Left colon (tissue), 2 donors: ENCODE data around the gene FGGY. TPM values are rescaled to one million over a fixed set of nuclear protein-coding genes. Genes with fewer than 3 reads are reported as not detected.
"Not testable (repeated sequence)": the region's sequence is repeated elsewhere in the genome, so short reads cannot be mapped to it uniquely, and the experiment has no call there.

Experiments used
- ATAC-seq: fragments of 200-7000 bp; cut with Tn5 transposase; one replicate; pipeline ENCODE4 v1.9.1; 2020; ENCODE audit warnings: mild to moderate bottlenecking, moderate library complexity
- DNase-seq, 2 donors: peaks; one replicate each; pipeline ENCODE4 v3.0.0-alpha.2; 2020
- intact Hi-C, 2 donors: fragments of 100-400 bp; cut with DNase I in 1 of 2; cut with micrococcal nuclease in 1 of 2; formaldehyde crosslinking; loops; one replicate each; pipeline versions ENCODE4 v1.11.2 to v1.14.0; 2022; cut with DNase I, micrococcal nuclease
- total RNA-seq, 2 donors: library from RNA; stranded (reverse); fragmentation: NEBNext Ultra II Directional; extraction: Animal tissue kit (Norgen Biotek cat#: 25700); gene quantifications; one replicate each; pipeline ENCODE4 v1.2.1, GENCODE V29; 2021
- donor health status: DM: no; HTN: no; CAD: no.
- donor health status: DM: yes; HTN: yes; CAD: no.

The FGGY gene
- total RNA-seq, 2 donors from 2014 or later: 17.3 to 24.1 TPM

DNA sequence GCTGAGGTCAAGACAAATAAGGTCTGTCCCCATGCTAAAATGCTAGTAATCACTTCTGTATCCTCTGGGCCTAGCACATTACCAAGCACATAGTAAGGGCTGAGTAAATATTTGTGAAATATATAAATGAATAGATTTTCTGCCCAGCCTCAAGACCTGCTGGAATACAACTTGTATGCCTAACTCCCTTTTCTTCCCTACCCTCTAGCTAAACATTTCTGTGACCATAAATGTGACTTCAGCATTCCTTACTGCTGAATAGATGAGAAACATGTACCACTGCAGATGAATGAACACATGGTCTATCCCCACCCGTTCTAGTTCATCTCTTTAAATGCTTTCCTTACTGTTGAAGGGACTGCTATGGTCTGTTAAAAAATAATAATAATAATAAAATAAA lies 308.9 kb downstream of the FGGY start:
- ATAC-seq (peak; percentile 51), DNase-seq (no peak)
- intact Hi-C loops: no loop called here

DNA sequence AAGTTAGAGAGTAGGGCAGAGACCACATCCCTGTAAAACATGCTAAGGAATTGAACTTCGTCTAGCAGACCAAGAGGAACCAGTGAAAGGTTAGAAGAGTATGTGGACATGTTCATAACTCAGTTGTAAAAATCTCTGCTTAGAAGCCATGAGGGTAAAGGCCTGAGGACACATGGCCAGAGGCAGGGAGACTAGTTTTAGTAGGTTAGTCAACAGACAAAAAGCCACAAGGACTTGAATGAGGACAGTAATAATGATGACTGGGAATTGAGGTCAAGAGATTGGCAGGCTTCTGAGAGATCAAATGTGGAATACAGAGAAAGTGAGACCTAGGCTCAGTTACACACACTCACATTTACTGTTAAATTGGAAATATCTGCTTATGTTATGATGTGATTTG lies 312.4 kb downstream of the FGGY start:
- DNase-seq: no peak
- ATAC-seq: no peak
- intact Hi-C loops: no loop called here

DNA sequence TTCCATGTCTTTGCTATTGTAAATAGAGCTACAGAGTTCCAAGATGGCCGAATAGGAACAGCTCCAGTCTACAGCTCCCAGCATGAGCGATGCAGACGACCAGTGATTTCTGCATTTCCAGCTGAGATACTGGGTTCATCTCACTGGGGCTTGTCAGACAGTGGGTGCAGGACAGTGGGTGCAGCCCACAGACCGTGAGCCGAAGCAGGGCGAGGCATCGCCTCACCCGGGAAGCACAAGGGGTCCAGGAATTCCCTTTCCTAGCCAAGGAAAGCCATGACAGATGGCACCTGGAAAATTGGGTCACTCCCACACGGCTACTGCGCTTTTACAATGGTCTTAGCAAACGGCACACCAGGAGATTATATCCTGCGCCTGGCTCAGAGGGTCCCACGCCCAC lies 313.6 kb downstream of the FGGY start:
- ATAC-seq, DNase-seq, intact Hi-C loops: not testable (repeated sequence)

DNA sequence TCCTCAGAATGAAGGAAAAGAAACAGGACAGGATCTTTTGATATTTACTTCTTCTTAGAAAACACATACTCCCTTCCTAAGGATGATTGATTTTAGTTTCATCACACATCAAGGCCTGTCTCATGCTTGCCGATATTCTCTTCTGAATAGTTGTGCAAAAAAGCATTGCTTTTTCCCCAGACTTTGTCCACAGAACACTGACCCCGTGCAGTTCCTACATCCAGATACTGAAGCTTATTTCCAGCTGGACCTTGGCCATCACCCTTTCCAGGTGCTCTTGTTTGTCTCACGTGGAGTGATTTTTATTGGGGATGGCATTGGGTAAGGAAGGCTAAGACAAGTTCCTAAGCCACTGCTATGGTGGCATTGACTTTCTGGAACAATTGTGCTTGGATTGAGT lies 320.5 kb downstream of the FGGY start:
- no peak for ATAC-seq
- intact Hi-C loops: no loop called here
- no peak for DNase-seq

DNA sequence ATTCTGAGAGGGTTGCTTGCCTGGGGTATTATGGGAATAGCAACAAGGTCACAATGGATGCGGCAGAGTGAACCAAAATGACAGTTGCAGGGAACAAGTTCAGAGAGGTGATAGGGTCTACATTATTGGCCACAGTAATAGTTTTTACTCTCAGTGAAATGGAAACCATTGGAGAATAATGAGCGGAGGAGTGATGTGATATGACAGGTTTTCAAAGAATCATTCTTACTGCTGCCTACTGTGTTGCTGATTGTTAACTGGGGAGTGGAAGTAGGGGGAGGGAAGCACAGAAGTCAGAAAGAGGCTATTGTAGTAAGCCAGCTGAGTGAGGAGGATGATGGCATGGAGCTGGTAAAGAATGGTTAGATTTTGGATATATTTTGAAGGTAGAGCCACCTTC lies 322.7 kb downstream of the FGGY start:
- no peak for ATAC-seq
- intact Hi-C loops: no loop called here
- no peak for DNase-seq

DNA sequence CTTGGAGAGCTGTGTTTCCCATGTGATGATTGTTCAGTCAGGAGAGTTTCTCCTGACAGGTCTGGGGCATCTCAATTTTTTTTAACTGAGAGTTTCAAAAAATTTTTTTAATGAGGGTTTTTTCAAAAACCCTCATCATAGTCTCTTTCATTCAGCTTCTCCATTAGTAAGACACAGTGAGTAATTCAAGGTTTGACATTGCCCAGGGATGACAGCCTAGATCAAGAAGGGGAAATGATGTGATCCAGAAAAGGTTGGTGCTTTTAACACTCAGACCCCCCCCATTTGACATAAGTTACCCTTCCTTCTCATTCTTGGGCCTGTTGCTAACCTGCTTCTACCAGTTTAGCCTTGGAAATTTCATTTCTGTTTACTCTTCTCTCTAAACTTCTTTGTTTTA lies 328.5 kb downstream of the FGGY start:
- no peak for ATAC-seq

DNA sequence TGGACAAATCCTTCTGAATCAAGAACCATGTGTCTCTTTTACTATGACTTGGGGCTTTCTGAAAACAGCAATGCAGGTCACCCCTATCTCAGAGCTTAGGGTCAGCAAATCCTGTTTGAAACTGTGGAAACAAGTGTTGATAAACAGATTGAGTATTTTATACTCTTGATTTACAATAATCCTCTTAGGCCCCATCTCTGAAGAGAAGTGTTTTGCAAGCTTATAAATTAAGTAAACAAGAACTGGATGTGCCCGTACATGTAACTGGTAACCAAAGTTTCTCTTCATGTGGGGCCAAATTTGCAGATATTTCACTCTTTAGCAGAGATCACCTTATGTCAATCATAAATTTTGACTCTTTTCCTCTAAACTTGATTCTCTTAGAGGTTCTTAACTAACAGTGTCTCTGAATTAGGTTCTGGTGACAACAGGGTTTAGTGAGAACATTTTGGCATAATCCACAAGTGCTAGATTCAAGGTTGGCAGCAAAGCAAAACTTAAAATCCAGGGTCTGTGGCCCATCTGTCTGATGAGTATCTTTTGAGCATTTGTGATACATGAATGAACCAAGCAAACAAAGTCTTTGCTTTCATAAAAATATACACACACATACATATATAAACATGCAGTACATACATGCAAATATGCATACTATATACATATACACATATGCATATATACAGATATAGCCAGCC lies 334.8 kb downstream of the FGGY start:
- no peak for DNase-seq
- intact Hi-C loops: no loop called here
- no peak for ATAC-seq

More for the DNA sequence above, 328.5 kb downstream of the FGGY start:
- no peak for DNase-seq
- intact Hi-C loops: no loop called here

DNA sequence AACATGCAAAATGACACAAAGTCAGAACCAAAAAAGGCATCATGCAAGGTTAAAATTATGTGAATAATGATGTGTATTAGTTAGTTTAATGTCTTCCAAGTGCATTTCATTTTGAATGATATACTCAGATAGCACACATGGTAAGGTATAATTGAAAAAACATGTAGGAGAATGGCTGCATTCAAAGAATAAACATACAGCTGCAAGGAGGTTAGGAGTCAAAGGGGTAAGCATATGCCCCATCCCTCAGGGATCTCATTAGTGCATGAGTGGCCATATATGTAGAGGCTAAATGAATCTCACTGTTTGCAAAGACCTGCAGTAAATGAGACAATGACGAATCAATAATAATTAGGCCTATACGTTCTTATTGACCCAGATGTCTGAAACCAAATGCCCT lies 338.2 kb downstream of the FGGY start:
- no peak for ATAC-seq
- no peak for DNase-seq
- intact Hi-C loops: no loop called here

DNA sequence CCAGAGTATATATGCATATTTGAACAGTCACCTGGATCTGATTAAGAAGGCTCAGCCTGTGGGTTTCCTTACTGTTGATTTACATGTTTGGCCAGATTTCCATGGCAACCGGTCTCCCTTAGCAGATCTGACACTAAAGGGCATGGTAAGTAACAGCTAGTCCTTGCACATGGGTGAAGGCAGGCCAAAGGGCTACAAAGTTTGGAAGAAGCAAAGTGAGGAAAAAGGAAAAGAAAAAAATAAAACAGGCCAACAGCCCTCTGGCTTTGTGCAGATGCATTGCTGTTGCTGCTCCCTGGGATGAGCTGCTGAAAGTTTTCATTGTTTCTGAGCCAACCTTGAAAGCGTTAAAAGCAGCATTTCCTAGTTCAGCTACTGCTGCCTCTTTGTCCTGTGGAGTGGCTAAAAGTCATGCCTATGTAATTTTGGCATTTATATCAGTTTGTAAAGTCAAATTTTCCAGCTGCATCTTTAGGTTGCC lies 341.4 kb downstream of the FGGY start:
- intact Hi-C loops: no loop called here
- ATAC-seq (no peak), DNase-seq (peak in 1 of 2 donors; percentile 5)

DNA sequence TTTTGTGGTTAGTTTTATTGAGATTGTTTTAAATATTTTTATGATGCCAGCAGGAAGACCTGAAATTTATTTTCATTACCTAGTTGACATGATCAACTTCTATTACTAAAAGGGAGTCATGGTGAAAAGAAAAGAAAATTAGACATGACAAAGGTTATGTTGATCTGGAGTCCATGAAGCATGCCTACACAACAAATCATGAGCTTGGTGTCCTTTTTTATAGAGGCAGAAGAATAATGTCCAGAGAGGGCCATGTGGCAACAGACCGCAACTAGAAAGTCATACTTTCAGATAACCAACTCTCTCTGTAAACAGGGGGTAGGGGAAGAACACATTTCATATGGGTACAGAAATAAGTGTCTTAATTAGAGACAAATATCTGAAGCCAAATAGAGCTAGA lies 342.4 kb downstream of the FGGY start:
- ATAC-seq (no peak), DNase-seq (no peak)
- intact Hi-C loops: no loop called here

DNA sequence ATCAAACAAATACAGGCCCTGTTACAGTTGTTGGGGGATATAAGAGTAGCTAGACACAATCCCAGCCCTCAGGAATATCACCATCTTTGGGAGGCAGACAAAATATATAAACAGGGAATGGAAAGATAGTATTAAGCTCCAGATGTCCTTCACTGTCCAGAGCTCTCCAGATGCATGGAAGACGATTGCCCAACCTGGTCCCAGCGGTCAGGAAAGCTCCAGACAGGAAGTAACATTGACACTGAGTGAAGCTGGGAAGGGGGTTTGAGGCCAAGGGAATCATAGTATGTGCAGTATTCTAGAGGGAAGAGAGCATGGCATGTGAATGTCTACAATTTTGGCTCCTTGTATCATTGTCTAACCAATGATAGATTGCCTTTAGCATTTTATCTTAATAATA lies 344.0 kb downstream of the FGGY start:
- ATAC-seq (no peak), DNase-seq (no peak)
- intact Hi-C loops: no loop called here

DNA sequence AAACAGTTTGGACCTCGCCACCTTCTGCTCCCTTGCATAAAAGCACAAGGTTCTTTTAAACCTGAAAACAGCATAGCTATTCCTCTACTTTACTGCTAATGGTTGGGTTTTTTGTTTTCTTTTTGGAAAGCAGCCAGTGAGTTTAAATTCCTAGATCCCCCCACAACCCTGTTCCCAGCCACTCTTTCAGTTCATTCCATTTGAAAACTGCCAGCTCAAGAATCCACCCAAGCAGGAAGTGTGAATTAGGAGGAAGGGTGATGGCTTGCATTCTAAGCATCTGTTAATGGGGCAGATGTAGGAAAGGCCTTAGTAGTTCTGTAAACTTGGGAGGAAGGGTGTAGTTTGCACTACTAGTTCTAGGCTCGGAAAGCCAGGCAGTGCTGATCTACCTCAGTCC lies 344.9 kb downstream of the FGGY start:
- no peak for ATAC-seq
- intact Hi-C loops: no loop called here
- no peak for DNase-seq

DNA sequence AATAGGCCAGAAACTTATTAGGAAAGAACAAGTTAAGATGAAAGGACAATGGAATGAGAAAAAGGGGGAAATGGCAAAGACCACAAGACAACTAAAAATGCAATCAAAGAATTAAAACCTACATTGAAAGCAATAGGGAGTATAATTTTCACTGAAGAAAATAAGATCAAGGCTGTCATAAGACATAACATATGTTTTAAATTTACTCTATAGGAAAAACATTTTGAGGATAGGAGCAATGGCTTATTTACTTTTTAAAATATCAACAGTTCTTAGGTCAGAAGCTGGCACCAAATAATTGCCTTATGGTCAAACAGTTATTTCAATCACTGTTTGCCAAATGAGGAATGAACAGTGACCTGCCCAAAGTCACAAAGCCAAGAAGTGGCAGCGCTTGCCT lies 346.6 kb downstream of the FGGY start:
- intact Hi-C loops: no loop called here
- no peak for ATAC-seq

DNA sequence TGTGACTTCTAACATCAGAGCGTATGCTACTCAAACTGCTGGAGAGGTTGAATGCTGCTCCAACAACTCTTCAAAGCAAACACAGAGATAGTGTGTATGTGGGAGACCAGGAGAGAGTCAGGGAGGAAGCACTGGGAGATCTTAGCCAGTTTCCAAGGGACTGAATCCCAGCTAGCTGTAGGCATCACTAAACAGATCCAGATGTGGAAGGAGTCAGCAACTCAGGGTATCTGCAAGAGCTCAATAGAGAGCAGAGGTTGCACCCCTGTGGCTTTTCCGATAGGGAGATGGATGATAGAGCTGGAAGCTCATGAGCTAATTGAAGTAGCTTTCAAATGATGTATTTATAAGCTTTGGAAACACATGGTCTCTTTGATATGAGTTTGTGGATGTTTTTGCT lies 349.0 kb downstream of the FGGY start:
- no peak for ATAC-seq
- intact Hi-C loops: no loop called here
- DNase-seq: no peak

More for the DNA sequence above, 346.6 kb downstream of the FGGY start:
- DNase-seq: no peak

DNA sequence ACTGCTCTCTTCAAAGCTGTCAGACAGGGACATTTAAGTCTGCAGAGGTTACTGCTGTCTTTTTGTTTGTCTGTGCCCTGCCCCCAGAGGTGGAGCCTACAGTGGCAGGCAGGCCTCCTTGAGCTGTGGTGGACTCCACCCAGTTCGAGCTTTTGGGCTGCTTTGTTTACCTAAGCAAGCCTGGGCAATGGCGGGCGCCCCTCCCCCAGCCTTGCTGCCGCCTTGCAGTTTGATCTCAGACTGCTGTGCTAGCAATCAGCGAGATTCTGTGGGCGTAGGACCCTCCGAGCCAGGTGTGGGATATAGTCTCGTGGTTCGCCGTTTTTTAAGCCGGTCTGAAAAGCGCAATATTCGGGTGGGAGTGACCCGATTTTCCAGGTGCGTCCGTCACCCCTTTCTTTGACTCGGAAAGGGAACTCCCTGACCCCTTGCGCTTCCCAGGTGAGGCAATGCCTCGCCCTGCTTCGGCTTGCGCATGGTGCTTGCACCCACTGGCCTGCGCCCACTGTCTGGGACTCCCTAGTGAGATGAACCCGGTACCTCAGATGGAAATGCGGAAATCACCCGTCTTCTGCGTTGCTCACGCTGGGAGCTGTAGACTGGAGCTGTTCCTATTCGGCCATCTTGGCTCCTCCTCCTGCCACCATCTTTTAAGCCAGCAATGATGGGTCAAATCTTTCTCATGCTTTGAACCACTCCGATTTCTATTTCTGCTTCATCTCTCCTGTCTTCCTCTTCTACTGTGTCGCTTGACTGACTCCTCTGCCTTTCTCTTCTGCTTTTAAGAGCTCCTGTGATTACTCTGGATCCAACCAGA lies 356.5 kb downstream of the FGGY start:
- DNase-seq, intact Hi-C loops, ATAC-seq: not testable (repeated sequence)

DNA sequence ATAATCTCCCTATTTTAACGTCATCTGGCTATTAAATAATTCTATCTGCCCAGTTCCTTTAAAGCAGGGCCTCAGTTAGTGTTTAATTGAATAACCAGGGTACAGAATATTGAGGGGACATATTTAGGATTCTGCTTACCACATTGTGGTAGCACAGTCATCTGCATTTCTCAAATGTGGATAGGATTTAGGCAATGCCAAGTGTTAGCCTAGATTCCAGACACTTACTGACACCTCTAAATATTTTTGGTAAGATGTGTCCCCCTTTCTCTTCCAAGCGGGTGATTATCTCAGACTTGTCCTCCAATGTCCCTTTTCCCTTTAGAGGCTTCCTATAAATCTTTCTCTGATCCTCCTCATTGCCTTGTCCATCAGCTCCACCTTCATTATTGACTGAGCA lies 357.1 kb downstream of the FGGY start:
- no peak for ATAC-seq
- DNase-seq: no peak
- intact Hi-C loops: no loop called here

DNA sequence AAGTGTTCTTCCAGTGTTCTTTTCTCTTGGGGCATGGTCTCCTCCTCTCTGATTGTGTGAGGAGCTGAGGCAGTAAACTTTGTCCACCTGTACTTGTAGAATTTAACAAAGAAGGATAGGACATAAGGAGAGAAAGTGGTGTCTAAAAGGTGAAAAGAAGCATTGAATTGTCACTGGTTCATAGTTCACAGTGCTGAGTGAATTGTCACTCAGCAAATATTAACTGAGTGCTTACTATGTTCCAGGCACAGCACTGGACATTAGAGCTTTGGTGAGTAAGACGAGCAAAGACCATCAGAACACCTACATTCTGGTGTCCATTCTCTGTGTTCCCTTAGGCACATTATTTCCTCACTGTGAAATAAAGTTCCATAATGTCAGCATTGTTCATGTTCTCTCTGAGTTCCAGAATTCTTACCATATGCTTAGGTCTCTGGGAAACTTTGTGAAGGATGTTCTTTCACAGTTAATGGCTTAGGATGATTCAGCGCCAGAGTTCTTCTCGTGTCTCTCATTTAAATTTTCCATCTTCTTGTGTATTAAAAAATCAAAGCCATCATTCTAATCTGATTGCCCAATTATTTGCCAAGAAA lies 361.1 kb downstream of the FGGY start:
- intact Hi-C loops: no loop called here
- no peak for DNase-seq
- no peak for ATAC-seq

DNA sequence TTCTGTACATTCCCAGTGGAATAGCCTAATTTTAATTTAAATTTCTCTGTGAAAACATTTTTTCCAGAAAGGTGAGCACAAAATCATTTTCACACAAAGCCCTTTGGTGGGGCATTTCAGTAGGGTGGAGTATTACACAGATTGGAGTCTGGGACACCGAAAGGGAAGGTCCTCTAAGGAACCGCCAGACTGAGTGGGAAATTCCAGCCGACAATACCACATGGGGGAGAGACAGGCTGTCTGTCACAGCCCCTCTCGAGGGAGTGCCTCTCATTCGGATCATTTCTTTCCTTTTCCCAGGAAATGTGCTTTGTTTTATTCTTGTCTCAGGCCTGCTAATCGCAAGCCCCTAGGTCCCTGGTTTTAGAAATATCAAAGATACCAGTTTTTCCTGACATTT lies 367.3 kb downstream of the FGGY start:
- intact Hi-C loops: no loop called here
- ATAC-seq: no peak
- DNase-seq: no peak

DNA sequence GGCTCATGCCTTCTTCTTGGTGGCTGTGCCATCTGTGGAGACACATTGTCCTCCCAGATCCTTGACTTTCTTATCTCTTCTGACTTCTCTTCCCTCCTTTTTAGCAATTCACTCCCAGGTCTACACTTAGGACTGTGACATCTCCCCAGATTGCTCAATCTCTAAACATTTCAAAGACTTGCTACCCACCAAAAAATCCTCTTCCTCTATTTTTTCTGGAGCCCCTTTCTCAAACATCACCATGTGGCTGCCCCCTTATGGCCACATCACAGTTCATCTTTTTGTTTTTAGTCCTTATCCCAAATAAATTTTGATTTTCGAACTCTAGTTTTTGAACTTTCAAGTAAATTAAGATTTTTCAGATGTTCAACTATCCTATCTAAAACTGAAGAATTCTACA lies 369.2 kb downstream of the FGGY start:
- intact Hi-C loops: no loop called here
- DNase-seq (no peak), ATAC-seq (no peak)

DNA sequence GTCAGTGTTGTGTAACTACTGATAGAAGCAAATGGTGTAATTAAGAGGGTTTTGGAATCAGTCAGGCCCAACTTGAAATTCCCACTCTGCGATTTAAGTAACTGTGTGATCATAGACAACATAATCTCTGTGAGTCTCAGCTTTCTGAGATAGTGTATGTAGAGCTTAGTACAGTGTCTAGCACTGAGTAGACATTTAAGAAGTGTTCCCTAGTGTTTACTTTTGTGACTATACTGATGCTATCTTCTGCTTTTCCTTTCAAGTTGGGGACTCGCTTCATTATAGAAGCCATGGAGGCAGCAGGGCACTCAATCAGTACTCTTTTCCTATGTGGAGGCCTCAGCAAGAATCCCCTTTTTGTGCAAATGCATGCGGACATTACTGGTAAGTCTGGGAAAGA lies 370.1 kb downstream of the FGGY start:
- intact Hi-C loops: no loop called here
- ATAC-seq: no peak

More for the DNA sequence above, 370.1 kb downstream of the FGGY start:
- DNase-seq: no peak
